Testis (tissue), 2 donors: ENCODE data around the gene KCND3.
"Not testable (repeated sequence)": the region's sequence is repeated elsewhere in the genome, so short reads cannot be mapped to it uniquely, and the experiment has no call there.

Source experiments
- POLR2A ChIP-seq: fragments of 450-650 bp; IDR thresholded peaks from one replicate; pipeline ENCODE4 v1.6.1; 2017; ENCODE audit warnings: antibody characterized with exemption, mild to moderate bottlenecking, moderate library complexity
- TF ChIP-seq, protein P1 (sequence below), 3 experiments: fragments of 450-650 bp in 2 of 3; fragments of 200-600 bp in 1 of 3; sonication (generic) in 1 of 3; IDR thresholded peaks; one replicate each; pipeline ENCODE4 v1.5.1; 2016 to 2019; ENCODE audit warnings: antibody characterized with exemption in 3 of 3, mild to moderate bottlenecking in 2 of 3, moderate library complexity in 1 of 3

GRCh38 chr1:111799722-111800121, 189.7 kb downstream of the KCND3 start:
- TF ChIP-seq, protein P1, sequence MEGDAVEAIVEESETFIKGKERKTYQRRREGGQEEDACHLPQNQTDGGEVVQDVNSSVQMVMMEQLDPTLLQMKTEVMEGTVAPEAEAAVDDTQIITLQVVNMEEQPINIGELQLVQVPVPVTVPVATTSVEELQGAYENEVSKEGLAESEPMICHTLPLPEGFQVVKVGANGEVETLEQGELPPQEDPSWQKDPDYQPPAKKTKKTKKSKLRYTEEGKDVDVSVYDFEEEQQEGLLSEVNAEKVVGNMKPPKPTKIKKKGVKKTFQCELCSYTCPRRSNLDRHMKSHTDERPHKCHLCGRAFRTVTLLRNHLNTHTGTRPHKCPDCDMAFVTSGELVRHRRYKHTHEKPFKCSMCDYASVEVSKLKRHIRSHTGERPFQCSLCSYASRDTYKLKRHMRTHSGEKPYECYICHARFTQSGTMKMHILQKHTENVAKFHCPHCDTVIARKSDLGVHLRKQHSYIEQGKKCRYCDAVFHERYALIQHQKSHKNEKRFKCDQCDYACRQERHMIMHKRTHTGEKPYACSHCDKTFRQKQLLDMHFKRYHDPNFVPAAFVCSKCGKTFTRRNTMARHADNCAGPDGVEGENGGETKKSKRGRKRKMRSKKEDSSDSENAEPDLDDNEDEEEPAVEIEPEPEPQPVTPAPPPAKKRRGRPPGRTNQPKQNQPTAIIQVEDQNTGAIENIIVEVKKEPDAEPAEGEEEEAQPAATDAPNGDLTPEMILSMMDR (IDR thresholded peaks at IDR 0.05): not testable (repeated sequence)
- TF ChIP-seq POLR2A: not testable (repeated sequence)
